SK-MEL-5 (cell line): ENCODE measurements around the gene TMEM130. TPM values are rescaled to one million over a fixed set of nuclear protein-coding genes. Genes with fewer than 3 reads are reported as not detected.

Source experiments
- DNase-seq: peaks from one replicate; pipeline ENCODE4 v3.0.0-alpha.2; 2016; ENCODE audit warnings: low read depth, low spot score
- in situ Hi-C: cut with HindIII; loops from 2 replicates; pipeline ENCODE4 v1.10.0; 2016; ENCODE audit warnings: low sequenced_read_pairs, high pct_unique_total_duplicates, low pct_unique_long_range_greater_than_20kb
- polyA plus RNA-seq, 2 experiments: library from polyadenylated mRNA; depleted of rRNA; stranded (reverse); fragments of >200 nt; gene quantifications; 2 replicates each; pipeline ENCODE4 v1.2.3, GENCODE V29; 2015
- total RNA-seq: library from RNA; depleted of rRNA; stranded (reverse); fragments of >200 nt; shearing (Covaris generic); gene quantifications from 2 replicates; pipeline ENCODE4 v1.2.3, GENCODE V29; 2014; rRNA removed

TMEM130 gene, protein sequence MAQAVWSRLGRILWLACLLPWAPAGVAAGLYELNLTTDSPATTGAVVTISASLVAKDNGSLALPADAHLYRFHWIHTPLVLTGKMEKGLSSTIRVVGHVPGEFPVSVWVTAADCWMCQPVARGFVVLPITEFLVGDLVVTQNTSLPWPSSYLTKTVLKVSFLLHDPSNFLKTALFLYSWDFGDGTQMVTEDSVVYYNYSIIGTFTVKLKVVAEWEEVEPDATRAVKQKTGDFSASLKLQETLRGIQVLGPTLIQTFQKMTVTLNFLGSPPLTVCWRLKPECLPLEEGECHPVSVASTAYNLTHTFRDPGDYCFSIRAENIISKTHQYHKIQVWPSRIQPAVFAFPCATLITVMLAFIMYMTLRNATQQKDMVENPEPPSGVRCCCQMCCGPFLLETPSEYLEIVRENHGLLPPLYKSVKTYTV
- not detected in 2 replicates for total RNA-seq
- not detected in 2 replicates for polyA plus RNA-seq (2015; cell fraction: cytosol; rRNA removed)
- not detected in 2 replicates for polyA plus RNA-seq (2015; cell fraction: nucleus; rRNA removed)

DNA sequence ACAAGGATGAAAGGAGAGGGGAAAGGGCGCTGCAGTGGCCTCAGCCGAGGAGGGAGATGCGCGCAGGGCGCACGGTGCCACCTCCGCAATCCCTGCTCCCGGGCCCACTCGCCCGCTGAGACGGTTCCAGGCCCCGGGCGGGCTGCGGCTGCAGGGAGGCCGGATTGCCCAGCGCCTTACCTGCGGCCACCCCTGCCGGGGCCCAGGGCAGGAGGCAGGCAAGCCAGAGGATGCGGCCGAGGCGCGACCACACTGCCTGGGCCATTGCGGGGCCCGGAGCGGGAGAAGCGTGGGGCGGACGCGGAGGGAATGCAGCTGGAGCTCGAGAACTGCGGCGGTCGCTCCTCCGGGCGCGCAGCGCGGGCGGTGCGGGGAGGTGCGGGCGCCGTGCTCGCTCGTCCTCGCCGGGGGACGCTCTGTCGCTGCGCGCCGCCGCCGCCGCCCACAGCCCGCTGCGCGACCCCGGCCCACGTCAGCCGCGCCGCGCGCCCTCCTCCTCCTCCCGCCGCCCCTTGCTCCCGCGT is at the start of gene TMEM130:
TMEM130 (minus strand) TSS at position 418 of the 524 bp plus-strand sequence; CDS start at position 265, 153 bp downstream.
- in situ Hi-C loops: no loop called here
- no peak for DNase-seq

DNA sequence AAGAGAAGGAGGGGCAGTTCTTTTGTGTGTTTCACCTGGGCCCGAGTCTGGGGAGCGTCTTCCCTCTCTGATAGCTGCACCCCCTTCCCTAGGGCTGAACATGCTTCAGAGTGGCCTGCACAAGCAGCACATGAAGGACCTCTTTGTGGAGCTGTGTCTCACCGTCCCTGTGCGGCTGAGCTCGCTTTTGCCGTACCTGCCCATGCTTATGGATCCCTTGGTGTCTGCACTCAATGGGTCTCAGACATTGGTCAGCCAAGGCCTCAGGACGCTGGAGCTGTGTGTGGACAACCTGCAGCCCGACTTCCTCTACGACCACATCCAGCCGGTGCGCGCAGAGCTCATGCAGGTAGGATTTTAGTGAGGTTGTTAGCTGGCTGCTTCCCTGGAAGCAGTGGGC is 47.5 kb upstream of the TMEM130 start:
- in situ Hi-C loops: no loop called here
- DNase-seq: no peak

DNA sequence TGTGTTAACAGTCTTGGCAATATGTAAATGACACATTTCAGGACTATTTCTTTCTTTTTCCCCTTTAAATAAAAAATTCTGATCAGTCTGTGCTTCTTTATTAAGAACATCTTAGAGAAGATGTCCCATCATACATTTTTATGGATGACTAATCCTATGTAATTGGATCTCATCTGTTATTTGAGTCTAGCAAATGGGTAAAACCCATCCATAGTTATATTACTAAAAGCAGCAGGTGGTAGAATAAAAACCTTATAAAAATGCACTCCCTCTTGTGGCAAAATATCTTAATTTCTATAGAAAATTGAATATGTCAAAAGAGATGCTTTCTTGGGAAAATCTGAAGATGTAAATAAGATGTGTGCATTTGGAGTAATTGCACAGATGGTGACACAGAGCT is 43.8 kb upstream of the TMEM130 start:
- DNase-seq: no peak
- in situ Hi-C loops: no loop called here

DNA sequence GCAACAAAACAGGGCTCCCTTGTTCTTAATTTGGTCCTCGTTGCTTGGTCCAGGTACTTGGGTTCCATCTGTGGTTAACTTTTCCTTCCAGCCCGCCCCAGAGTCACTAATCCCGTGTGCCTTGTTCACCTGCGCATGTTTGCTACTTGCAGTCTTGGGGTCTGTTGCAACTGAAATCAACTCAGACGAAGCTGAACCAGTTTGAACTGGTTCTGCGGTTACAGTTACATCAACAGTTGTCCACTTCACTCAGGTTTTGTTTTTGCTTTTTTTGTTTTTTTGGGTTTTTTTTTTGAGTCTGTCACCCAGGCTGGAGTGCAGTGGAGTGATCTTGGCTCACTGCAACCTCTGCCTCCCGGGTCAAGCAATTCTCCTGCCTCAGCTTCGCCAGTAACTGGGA is 43.2 kb upstream of the TMEM130 start:
- in situ Hi-C loops: no loop called here
- no peak for DNase-seq

DNA sequence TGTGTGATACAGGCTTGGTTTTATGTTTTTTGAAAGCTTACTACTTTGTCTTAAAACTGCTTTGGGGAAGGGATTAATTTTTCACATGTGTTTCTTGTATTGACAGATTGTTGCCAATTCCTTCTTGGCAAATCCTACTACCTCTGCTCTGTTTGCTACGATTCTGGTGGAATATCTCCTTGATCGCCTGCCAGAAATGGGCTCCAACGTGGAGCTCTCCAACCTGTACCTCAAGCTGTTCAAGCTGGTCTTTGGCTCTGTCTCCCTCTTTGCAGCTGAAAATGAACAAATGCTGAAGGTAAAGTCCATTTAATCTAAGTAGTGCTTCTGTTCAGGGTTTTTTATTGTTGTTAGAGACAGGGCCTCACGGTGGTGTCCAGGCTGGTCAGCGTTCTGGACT is 42.1 kb upstream of the TMEM130 start:
- DNase-seq: no peak
- in situ Hi-C loops: no loop called here

DNA sequence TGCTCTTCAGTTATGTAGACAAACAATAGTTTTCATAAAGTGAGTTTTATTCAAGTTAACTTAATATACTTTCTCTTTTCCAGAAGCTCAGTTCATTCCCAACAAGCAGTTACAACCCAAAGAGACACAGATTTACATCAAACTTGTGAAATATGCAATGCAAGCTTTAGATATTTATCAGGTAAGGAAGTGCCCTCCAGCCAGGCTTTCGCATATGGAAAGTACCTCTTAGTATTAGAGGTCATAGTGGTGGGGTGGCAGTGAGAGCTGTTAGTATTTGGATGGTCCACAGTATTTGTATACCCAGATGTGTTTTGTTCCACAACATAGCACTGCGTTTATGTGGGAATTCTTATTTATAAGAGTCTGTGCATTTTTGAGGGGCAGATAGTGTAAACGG is 40.6 kb upstream of the TMEM130 start:
- in situ Hi-C loops: no loop called here

DNA sequence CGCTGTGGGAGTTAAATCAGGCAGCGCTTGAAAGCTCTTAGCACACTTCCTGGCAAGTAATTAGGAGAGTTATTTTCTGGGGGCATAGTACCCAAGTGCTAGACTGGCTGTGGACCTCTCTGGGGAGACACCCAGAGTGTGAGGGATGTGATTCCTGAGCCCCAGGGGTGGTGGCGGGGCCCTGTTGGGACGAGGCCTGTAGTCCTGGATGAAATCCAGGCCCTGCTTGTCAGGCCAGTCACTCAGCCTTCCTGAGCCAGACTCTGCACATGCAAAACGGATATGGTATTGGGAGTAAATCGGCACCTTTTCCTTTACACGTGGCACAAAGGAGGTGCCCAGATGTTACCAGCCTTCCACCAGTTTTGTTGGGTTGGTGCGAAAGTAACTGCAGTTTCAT is 39.7 kb upstream of the TMEM130 start:
- in situ Hi-C loops: no loop called here
- no peak for DNase-seq

More for the DNA sequence above, 40.6 kb upstream of the TMEM130 start:
- DNase-seq: no peak

DNA sequence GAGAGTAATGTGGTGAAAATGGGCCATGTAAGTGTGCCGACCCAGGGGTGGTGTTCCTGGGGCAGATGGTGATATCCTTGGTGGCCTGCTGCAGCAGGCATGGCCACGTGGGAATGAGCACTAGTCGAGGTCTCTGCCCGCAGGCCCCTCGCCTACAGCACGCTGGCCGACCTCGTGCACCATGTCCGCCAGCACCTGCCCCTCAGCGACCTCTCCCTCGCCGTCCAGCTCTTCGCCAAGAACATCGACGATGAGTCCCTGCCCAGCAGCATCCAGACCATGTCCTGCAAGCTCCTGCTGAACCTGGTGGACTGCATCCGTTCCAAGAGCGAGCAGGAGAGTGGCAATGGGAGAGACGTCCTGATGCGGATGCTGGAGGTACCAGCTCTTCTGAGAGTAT is 38.8 kb upstream of the TMEM130 start:
- no peak for DNase-seq
- in situ Hi-C loops: no loop called here

DNA sequence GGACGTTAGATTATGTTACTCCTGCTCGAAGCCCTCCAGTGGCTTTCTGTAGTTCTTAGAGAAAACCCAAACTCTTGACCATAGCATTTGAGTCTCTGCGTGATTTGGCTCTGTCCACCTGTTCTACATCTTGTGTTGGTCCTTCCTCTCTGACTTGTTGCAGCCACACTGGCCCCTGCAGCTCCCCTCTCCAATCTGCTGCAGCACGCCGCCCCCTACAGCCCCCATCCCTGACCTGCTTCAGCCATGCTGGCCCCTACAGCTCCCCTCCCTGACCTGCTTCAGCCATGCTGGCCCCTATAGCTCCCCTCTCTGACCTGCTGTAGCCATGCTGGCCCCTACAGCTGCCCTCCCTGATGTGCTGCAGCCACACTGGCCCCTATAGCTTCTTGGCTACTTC is 37.8 kb upstream of the TMEM130 start:
- DNase-seq: no peak
- in situ Hi-C loops: no loop called here

DNA sequence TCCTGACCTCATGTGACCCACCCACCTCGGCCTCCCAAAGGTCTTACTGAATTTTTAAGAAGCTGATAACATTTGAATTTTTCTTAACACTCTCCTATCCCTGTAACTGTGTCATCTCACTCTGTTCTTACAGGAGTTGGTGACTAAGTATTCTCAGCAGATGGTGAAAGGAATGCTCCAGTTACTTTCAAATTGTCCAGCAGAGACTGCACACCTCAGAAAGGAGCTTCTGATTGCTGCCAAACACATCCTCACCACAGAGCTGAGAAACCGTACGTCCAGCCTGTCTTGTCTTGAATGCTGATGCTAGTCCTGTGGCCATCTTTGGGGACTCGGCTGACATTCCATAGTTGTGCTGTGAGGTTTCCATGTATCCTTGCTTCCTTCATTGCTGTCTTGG is 33.4 kb upstream of the TMEM130 start:
- DNase-seq: no peak
- in situ Hi-C loops: no loop called here

DNA sequence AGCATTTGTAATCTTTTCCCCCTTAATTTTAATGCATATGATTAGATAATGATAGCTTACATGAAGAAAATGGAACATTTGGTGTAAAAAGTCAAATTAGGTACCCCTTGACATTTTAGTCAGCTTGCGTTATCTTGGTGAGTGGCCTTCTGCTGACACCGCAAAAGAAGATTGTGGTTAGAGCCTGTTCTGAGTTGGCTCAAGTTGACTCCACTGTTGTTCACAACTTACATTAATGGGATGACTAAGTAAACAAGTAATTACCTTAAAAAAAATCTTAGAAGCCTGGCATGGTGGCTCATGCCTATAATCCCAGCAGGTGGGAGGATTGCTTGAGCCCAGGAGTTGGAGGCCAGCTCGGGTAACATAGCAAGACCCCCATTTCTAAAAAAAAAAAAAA is 32.7 kb upstream of the TMEM130 start:
- in situ Hi-C loops: no loop called here
- DNase-seq: no peak

DNA sequence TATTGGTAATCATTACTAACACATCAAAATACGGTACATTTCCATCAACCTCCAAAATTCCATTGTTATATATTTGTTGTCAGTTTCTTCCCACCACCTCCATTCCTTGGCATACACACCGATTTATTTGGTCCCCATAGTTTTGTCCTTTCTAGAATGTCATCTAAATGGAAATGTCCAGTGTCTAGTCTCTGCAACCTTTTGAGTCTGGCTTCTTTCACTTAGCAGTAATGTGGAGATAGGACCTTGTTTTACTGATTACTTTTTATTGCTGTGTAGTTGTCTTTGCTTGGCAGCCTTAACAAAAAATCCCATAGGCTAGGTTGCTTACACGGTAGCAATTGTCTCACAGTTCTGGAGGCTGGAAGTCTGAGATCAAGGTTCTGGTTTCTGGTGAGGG is 31.0 kb upstream of the TMEM130 start:
- in situ Hi-C loops: no loop called here
- no peak for DNase-seq

DNA sequence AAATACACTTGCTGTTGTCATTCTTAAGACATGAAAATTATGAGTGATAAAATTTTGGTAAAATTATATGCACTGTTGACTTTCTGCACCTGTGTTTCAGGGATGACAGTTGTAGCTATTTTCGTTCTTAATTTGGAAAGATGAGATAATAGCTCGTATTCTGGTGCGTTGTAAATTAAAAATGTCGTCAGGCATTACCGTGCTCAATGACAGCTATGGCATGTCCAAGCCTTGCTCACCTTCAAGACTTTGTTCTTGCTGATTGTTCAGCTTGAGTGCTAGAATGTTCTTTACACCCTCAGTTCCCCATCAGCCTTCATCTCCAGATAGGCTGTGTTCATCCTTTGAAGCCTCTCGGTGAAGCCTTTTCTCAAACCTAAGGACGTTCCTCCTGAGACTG is 30.0 kb upstream of the TMEM130 start:
- in situ Hi-C loops: no loop called here

DNA sequence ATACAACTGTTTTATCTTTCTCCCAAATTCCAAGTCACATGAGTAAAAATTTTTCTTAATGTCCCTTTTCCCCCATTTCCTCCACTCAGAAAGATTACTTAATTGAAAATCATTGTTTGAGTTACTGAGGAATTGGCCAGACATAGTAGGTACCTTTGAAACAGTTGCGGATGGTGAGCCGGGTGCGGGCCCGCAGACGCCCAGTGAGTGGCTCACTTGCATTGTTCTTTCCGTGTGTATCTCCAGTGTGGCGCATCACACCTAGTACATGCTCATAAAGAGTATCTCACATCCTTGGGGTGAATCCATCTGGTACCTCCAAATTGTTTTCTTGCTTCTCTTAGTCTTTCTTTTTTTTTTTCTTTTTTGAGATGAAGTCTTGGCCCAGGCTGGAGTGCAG is 22.8 kb upstream of the TMEM130 start:
- in situ Hi-C loops: no loop called here
- no peak for DNase-seq

More for the DNA sequence above, 30.0 kb upstream of the TMEM130 start:
- no peak for DNase-seq

DNA sequence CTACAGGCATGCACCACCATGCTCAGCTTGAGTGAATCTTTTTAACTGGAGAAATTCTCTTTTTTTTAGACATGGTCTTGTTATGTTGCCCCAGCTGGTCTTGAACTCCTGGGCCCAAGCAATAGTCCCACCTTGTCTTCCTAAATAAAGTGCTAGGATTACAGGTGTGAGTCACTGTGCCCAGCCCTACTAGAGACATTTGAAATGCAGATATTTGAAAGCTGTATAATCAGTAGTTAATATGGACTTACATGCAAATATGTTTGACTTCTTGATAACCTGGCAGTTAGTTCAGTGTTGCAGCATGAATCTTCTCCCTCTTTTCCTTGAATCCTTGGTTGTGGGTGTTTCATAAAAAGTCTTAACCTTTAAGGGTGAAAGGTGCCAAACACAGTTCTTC is 17.2 kb upstream of the TMEM130 start:
- in situ Hi-C loops: no loop called here

DNA sequence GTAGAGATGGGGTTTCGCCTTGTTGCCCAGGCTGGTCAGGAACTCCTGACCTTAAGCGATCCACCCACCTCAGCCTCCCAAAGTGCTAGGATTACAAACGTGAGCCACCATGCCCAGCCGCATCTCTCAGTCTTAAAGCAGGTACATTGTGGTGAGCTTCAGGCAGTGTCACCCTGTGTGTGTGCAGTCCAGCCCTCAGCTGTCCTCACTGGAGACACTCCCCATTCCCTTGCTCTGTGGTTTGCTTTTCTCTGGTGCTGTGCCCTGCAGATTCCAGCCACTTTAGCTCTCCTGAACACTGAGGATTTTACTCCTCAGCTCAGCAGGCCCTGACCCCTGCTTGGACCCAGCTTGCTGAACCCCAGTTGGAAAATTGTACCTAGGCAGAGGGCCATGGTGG is 14.6 kb upstream of the TMEM130 start:
- in situ Hi-C loops: no loop called here
- DNase-seq: no peak

More for the DNA sequence above, 17.2 kb upstream of the TMEM130 start:
- DNase-seq: no peak

DNA sequence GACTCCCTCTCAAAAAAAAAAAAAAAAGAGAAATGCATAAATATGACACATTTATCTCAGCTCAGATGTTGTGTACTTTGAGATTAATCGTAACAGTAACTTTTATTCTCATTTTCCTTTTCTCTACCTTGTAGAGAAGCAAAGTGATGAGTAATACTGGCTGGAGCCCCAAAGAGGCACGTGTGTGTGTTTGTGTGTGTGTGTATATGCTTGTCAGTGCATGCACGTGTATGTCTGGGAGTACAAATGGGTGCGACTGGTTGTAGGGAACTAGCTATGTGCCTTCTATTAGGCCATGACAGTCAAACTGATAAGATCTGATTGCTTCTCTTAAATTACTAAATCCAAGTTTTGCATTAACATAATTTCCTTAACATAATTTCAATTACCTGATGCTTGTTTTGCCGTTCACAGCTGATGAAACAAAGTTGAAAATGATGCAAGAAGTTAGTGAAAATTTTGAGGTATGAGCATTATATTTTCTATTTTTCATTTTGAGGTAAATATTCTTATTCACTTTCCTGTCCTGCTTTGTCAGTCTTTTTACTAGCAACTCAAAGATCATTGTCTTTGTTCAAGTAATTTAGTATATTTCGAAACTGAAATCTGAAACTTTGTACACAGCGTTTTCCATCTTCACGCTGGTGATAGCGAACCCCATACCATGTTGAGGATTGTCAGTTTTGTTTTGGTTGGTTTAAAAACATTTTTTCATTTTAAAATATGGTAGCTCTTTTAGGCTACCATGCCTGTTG is 11.9 kb upstream of the TMEM130 start:
- no peak for DNase-seq
- in situ Hi-C loops: no loop called here

DNA sequence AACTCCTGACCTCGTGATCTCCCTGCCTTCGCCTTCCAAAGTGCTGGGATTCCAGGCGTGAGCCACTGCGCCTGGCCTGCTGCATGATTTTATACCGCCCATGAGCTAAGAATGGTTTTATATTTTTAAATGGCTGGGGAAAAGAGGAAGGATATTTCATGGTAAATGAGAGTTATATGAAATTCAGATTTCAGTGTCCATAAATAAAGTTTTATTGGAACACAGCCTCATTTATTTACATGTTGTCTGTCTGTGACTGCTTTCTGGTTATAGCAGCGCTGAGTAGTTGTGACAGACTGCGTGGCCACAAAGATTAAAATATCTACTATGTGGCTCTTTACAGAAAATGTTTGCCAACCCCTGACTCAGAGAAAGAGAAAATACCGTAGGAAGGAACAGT is 10.7 kb upstream of the TMEM130 start:
- no peak for DNase-seq
- in situ Hi-C loops: no loop called here

DNA sequence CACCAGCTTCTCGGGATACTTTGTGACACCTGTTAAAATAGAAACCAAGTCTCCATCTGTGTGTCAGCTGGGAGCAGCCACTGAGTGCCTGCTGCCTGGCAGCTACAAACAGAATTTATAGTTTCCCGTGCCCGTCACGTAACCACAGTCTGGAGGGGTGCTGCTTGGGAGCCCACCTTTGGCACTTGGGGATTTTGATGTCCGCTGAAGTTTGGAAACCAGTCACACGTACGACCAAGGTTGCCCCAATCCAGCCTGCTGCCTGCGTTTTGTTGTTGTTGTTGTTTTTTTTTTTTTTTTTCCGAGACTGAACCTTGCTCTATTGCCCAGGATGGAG is 10.1 kb upstream of the TMEM130 start:
- in situ Hi-C loops: no loop called here
- DNase-seq: no peak
